ENCODE measurements around the gene RADIL.

- no peak for TF ChIP-seq NR2F2 (IDR thresholded peaks at IDR 0.05; ENCODE audit: borderline replicate concordance, low read depth)
- no peak for TF ChIP-seq RERE (CRISPR knock-in tag; IDR thresholded peaks at IDR 0.05; ENCODE audit: low read depth)
- no peak for TF ChIP-seq ARID3A (IDR thresholded peaks at IDR 0.05; ENCODE audit: low read depth, low read length)
- TF ChIP-seq CTCF (CRISPR knock-in tag; IDR thresholded peaks at IDR 0.05) = no peak
- TF ChIP-seq CREB1 (IDR thresholded peaks at IDR 0.05) = no peak
- TF ChIP-seq CREB1 (CRISPR knock-in tag; IDR thresholded peaks at IDR 0.05) = no peak
- TF ChIP-seq DDIT3 (CRISPR knock-in tag; IDR thresholded peaks at IDR 0.05) = no peak
- TF ChIP-seq CHD4 (IDR thresholded peaks at IDR 0.05; ENCODE audit: borderline replicate concordance, low read length) = no peak
- TF ChIP-seq ZBTB1 (CRISPR knock-in tag; IDR thresholded peaks at IDR 0.05; ENCODE audit: borderline replicate concordance) = no peak
- no peak for TF ChIP-seq HNRNPLL (IDR thresholded peaks at IDR 0.05; ENCODE audit: low read depth, low read length, poor library complexity, severe bottlenecking)
- TF ChIP-seq ZNF274 (CRISPR knock-in tag; IDR thresholded peaks at IDR 0.05) = no peak
- TF ChIP-seq TFDP2 (CRISPR knock-in tag; IDR thresholded peaks at IDR 0.05) = no peak
- TF ChIP-seq ZNF335 (CRISPR knock-in tag; IDR thresholded peaks at IDR 0.05) = no peak
- TF ChIP-seq RELA (CRISPR knock-in tag; IDR thresholded peaks at IDR 0.05) = no peak
Measured at GRCh38 chr7:4893929-4894475, 10.5 kb upstream of the RADIL start.
